HepG2 (cell line): ENCODE measurements around the gene RGS14. TPM values are rescaled to one million over a fixed set of nuclear protein-coding genes. Genes with fewer than 3 reads are reported as not detected.

Source experiments
- ADNP ChIP-seq: sonication (generic); formaldehyde crosslinking; IDR thresholded peaks from 2 replicates; pipeline ENCODE4 v1.4.0; 2020; ENCODE audit warnings: missing genetic modification reagents
- KDM3A ChIP-seq: IDR thresholded peaks from 2 replicates; pipeline ENCODE4 v1.6.1; 2018; ENCODE audit warnings: low read depth, missing compliant biosample characterization
- KLF16 ChIP-seq, 2 experiments: sonication (generic) in 1 of 2; formaldehyde crosslinking in 1 of 2; IDR thresholded peaks; 2 replicates each; pipeline versions ENCODE4 v1.6.1 to v1.8.0; 2016 to 2023; ENCODE audit warnings: missing genetic modification reagents in 2 of 2, missing compliant biosample characterization in 1 of 2
- MATR3 ChIP-seq: sonication (generic); formaldehyde crosslinking; IDR thresholded peaks from 2 replicates; pipeline ENCODE4 v1.4.0; 2020; ENCODE audit warnings: missing genetic modification reagents
- THAP7 ChIP-seq: sonication (generic); formaldehyde crosslinking; IDR thresholded peaks from 2 replicates; pipeline ENCODE4 v1.8.1; 2023; ENCODE audit warnings: mild to moderate bottlenecking, missing genetic modification reagents
- ZNF24 ChIP-seq: fragments of 450-650 bp; IDR thresholded peaks from 2 replicates; pipeline ENCODE4 v1.6.1; 2017; ENCODE audit warnings: antibody characterized with exemption, mild to moderate bottlenecking
- ZNF556 ChIP-seq: sonication (generic); formaldehyde crosslinking; IDR thresholded peaks from 2 replicates; pipeline ENCODE4 v1.4.0; 2020; ENCODE audit warnings: mild to moderate bottlenecking, missing genetic modification reagents, borderline replicate concordance
- ZNF614 ChIP-seq: IDR thresholded peaks from 2 replicates; pipeline ENCODE4 v1.6.1; 2018; ENCODE audit warnings: missing biosample characterization, missing genetic modification reagents, inconsistent platforms, borderline replicate concordance
- polyA plus RNA-seq, 8 experiments: library from polyadenylated mRNA; depleted of rRNA in 3 of 8; stranded (reverse) in 7 of 8; unstranded in 1 of 8; fragments of >200 nt; fragmentation: Illumina TruSeq in 4 of 8; extraction: Trizol in 4 of 8; gene quantifications; 2 replicates each; pipeline versions ENCODE4 v1.2.1 to v1.2.3, GENCODE V29; 2011 to 2016; ENCODE audit warnings: low read depth in 4 of 8, missing spikeins in 1 of 8, mixed read lengths in 1 of 8; ENCODE audit not compliant: insufficient read depth in 1 of 8
- total RNA-seq, 5 experiments: library from RNA; depleted of rRNA; stranded (reverse); fragments of >200 nt; fragmentation: Illumina TruSeq; extraction: Trizol; gene quantifications; 2 replicates each; pipeline ENCODE4 v1.2.3, GENCODE V29; 2016; ENCODE audit warnings: low read depth in 1 of 5
- TF ChIP-seq, protein P1 (sequence below): sonication (generic); formaldehyde crosslinking; IDR thresholded peaks from 2 replicates; pipeline ENCODE4 v1.5.1; 2020; ENCODE audit warnings: mild to moderate bottlenecking, missing genetic modification reagents, moderate library complexity
- TF ChIP-seq, protein P2 (sequence below): sonication (generic); formaldehyde crosslinking; conservative IDR thresholded peaks from 2 replicates; pipeline ENCODE4 v1.8.1; 2023; ENCODE audit warnings: missing genetic modification reagents

Gene RGS14
- total and polyA plus RNA-seq, 2 of the 13 experiments (the other 11 are each of a cell fraction or from before 2014, with no cell fraction given) = 11.1 to 17.2 TPM

GRCh38 chr5:177353093-177353492 is 4.6 kb upstream of the RGS14 start (continued):
- TF ChIP-seq, protein P1, sequence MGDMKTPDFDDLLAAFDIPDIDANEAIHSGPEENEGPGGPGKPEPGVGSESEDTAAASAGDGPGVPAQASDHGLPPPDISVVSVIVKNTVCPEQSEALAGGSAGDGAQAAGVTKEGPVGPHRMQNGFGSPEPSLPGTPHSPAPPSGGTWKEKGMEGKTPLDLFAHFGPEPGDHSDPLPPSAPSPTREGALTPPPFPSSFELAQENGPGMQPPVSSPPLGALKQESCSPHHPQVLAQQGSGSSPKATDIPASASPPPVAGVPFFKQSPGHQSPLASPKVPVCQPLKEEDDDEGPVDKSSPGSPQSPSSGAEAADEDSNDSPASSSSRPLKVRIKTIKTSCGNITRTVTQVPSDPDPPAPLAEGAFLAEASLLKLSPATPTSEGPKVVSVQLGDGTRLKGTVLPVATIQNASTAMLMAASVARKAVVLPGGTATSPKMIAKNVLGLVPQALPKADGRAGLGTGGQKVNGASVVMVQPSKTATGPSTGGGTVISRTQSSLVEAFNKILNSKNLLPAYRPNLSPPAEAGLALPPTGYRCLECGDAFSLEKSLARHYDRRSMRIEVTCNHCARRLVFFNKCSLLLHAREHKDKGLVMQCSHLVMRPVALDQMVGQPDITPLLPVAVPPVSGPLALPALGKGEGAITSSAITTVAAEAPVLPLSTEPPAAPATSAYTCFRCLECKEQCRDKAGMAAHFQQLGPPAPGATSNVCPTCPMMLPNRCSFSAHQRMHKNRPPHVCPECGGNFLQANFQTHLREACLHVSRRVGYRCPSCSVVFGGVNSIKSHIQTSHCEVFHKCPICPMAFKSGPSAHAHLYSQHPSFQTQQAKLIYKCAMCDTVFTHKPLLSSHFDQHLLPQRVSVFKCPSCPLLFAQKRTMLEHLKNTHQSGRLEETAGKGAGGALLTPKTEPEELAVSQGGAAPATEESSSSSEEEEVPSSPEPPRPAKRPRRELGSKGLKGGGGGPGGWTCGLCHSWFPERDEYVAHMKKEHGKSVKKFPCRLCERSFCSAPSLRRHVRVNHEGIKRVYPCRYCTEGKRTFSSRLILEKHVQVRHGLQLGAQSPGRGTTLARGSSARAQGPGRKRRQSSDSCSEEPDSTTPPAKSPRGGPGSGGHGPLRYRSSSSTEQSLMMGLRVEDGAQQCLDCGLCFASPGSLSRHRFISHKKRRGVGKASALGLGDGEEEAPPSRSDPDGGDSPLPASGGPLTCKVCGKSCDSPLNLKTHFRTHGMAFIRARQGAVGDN (CRISPR knock-in tag) = no peak
- TF ChIP-seq ZNF614 (no peak), KDM3A (CRISPR knock-in tag) (no peak), ZNF24 (no peak), ADNP (no peak), MATR3 (CRISPR knock-in tag) (no peak), KLF16 (CRISPR knock-in tag; IDR thresholded peaks at IDR 0.05) (no peak), THAP7 (CRISPR knock-in tag) (no peak), ZNF556 (CRISPR knock-in tag) (no peak)
- TF ChIP-seq, protein P2, sequence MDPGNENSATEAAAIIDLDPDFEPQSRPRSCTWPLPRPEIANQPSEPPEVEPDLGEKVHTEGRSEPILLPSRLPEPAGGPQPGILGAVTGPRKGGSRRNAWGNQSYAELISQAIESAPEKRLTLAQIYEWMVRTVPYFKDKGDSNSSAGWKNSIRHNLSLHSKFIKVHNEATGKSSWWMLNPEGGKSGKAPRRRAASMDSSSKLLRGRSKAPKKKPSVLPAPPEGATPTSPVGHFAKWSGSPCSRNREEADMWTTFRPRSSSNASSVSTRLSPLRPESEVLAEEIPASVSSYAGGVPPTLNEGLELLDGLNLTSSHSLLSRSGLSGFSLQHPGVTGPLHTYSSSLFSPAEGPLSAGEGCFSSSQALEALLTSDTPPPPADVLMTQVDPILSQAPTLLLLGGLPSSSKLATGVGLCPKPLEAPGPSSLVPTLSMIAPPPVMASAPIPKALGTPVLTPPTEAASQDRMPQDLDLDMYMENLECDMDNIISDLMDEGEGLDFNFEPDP (CRISPR knock-in tag) = no peak
- TF ChIP-seq, all 625 proteins: peak for 0
